ENCODE data around the gene ITGB8. TPM values are rescaled to one million over a fixed set of nuclear protein-coding genes. Genes with fewer than 3 reads are reported as not detected.
A peak's percentile ranks its signal among the peaks of the same experiment; 100 is the strongest.

Gene ITGB8
- total RNA-seq, 1 donor from 2014 or later = 1.5 TPM

- Histone ChIP-seq H3K27ac (replicated peaks) (no peak overlapping the region), H3K36me3 (no peaks in the 10 kb centered on the region), H3K9me3 (replicated peaks) (no peaks in the 10 kb centered on the region), H3K4me3 (no peak overlapping the region), H3K4me1 (no peaks in the 10 kb centered on the region), H3K27me3 (ENCODE audit: low read depth) (no peaks in the 10 kb centered on the region)
- intact Hi-C loops (cut with micrococcal nuclease) = no loop called here
- no peak for TF ChIP-seq CTCF (IDR thresholded peaks at IDR 0.05; ENCODE audit: borderline replicate concordance)
- DNase-seq = no peak
Observed at GRCh38 chr7:20424500-20424899, 93.8 kb downstream of the ITGB8 start.

- Histone ChIP-seq H3K27me3 (ENCODE audit: low read depth) (no peaks in the 10 kb centered on the region), H3K4me1 (peaks cover 10% of the 10 kb centered on the region), H3K4me3 (no peak overlapping the region), H3K9me3 (replicated peaks) (no peaks in the 10 kb centered on the region), H3K36me3 (no peaks in the 10 kb centered on the region), H3K27ac (replicated peaks) (no peak overlapping the region)
- no peak for TF ChIP-seq CTCF (IDR thresholded peaks at IDR 0.05; ENCODE audit: borderline replicate concordance)
- no peak for DNase-seq
- intact Hi-C loops (cut with micrococcal nuclease) = no loop called here
Observed at GRCh38 chr7:20430664-20431063, 100.0 kb downstream of the ITGB8 start.

GRCh38 chr7:20431146-20431545 is 100.4 kb downstream of the ITGB8 start:
- no peak for DNase-seq
- Histone ChIP-seq H3K4me1 (peaks cover 15% of the 10 kb centered on the region), H3K9me3 (replicated peaks) (no peaks in the 10 kb centered on the region), H3K4me3 (no peak overlapping the region), H3K36me3 (no peaks in the 10 kb centered on the region), H3K27ac (replicated peaks) (no peak overlapping the region), H3K27me3 (ENCODE audit: low read depth) (no peaks in the 10 kb centered on the region)
- intact Hi-C loops (cut with micrococcal nuclease) = no loop called here
- no peak for TF ChIP-seq CTCF (IDR thresholded peaks at IDR 0.05; ENCODE audit: borderline replicate concordance)

- H3K27ac ChIP-seq (replicated peaks) = no peak overlapping the region
- intact Hi-C loops (cut with micrococcal nuclease) = no loop called here
Observed at GRCh38 chr7:20432071-20432470, 101.4 kb downstream of the ITGB8 start.

GRCh38 chr7:20435305-20435704 is 104.6 kb downstream of the ITGB8 start:
- H3K4me3 ChIP-seq = no peak overlapping the region
- H3K27me3 ChIP-seq (ENCODE audit: low read depth) = no peaks in the 10 kb centered on the region
- H3K4me1 ChIP-seq = peaks cover 15% of the 10 kb centered on the region
- no peaks in the 10 kb centered on the region for H3K36me3 ChIP-seq
- no peaks in the 10 kb centered on the region for H3K9me3 ChIP-seq (replicated peaks)
- no peak overlapping the region for H3K27ac ChIP-seq (replicated peaks)
- TF ChIP-seq CTCF (IDR thresholded peaks at IDR 0.05; ENCODE audit: borderline replicate concordance) = no peak
- intact Hi-C loops (cut with micrococcal nuclease) = no loop called here
- peak; percentile 61 for DNase-seq

More at GRCh38 chr7:20432071-20432470, 101.4 kb downstream of the ITGB8 start:
- Histone ChIP-seq H3K4me1 (peaks cover 15% of the 10 kb centered on the region), H3K36me3 (no peaks in the 10 kb centered on the region), H3K4me3 (no peak overlapping the region), H3K27me3 (ENCODE audit: low read depth) (no peaks in the 10 kb centered on the region), H3K9me3 (replicated peaks) (no peaks in the 10 kb centered on the region)
- TF ChIP-seq CTCF (IDR thresholded peaks at IDR 0.05; ENCODE audit: borderline replicate concordance) = no peak
- no peak for DNase-seq

- Histone ChIP-seq H3K4me3 (no peak overlapping the region), H3K27me3 (ENCODE audit: low read depth) (peaks cover 4% of the 10 kb centered on the region), H3K4me1 (peaks cover 15% of the 10 kb centered on the region), H3K27ac (replicated peaks) (no peak overlapping the region), H3K9me3 (replicated peaks) (no peaks in the 10 kb centered on the region), H3K36me3 (no peaks in the 10 kb centered on the region)
- no peak for TF ChIP-seq CTCF (IDR thresholded peaks at IDR 0.05; ENCODE audit: borderline replicate concordance)
- intact Hi-C loops (cut with micrococcal nuclease) = no loop called here
- no peak for DNase-seq
Observed at GRCh38 chr7:20438248-20438647, 107.5 kb downstream of the ITGB8 start.
